ENCODE measurements around the gene ATP10B. TPM values are rescaled to one million over a fixed set of nuclear protein-coding genes. Genes with fewer than 3 reads are reported as not detected.

ATP10B gene
- total RNA-seq, 1 donor from 2014 or later = 2.4 TPM

DNA sequence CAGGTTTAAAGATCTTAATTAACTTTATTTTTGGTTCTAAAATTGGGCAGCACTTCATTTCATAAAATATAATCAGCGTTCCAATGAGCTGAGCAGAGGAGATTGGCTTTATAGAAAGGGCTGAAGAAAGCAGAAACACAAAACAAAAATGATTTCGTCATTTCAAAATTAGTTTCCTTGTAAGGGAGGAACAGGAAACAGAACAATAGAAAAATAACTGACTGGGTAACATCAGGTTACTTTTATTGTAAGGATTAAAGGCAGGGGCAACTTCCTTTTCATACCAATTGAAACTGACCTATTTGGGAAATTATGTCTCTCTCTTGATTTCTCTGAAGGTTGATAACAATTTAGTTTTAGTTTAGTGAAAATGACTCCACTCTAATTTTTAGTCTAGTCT lies 157.1 kb downstream of the ATP10B start:
- no peak for FAIRE-seq

DNA sequence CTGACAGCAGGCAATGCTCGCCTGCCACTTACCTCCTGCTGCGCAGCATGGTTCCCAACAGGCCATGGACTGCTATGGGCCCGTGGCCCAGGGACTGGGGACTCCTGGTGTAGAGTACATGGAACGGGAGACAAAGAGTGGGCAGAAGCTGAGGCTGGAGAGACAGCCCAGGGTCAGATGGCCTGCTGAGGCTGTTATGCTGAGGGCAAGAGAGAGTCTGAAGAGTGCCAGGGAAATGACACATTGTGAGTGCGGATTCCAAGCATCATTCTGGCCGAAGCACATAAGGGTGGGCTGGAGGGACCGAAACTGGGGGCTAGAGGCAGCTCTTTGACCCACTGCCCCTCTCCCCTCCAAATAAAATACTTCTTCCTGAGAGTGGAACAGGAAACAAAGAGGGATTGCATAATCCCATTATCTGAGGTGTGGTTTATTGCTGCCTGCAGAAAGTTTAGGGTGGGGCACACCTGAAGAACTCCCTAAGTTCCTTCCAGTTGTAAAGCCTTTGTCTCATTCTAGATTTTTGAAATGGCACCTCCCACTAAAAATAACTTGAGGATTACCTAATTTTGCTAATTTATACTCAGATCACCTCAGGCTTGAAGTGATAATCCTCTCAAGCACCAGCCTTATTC lies 158.1 kb downstream of the ATP10B start:
- no peak for FAIRE-seq

More for the DNA sequence above, 157.1 kb downstream of the ATP10B start:
- DNase-seq (ENCODE audit: low spot score in 2 of 2) = no peak

GRCh38 chr5:160692271-160692670 lies 159.7 kb downstream of the ATP10B start:
- no peak for DNase-seq (ENCODE audit: low spot score in 2 of 2)
- no peak for FAIRE-seq

More for the DNA sequence above, 158.1 kb downstream of the ATP10B start:
- DNase-seq (ENCODE audit: low spot score in 2 of 2) = no peak

DNA sequence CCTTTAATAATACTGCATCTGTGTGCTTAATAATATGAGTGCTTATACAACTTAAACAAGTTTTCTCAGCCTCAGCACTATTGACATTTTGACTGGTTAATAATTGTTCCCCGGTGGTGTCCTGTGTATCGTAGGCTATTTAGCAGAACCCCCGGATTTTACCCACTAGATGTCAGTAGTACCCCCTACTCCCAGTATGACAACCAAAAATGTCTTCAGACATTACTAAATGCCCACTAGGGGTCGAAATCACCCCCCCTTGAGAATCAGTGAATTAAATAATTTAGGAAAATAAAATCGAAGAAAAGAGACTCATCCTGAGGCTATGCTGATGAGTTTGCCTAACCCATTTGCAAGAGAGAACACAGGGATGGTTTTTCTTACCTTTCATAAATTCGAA lies 166.3 kb downstream of the ATP10B start:
- FAIRE-seq (no peak), DNase-seq (ENCODE audit: low spot score in 2 of 2) (no peak)

DNA sequence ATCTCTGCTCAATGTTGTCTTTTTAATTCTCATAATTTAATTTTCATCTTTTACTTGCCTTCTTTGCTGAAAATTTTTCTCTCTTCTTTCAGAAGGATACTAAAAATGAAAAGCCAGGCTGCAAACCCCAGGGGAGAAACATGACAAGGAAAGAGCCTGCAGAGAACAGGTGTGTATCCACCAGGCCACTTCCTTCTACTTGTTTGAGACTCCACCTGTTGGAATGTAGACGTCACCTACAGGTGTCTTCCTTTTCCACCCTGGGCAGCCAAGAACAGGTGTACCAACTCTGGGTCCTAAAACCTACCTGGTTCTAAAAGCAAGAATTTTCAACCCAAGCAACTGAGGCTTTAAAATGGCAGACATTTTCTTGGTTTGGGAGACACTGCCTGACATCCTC lies 166.8 kb downstream of the ATP10B start:
- FAIRE-seq = no peak

DNA sequence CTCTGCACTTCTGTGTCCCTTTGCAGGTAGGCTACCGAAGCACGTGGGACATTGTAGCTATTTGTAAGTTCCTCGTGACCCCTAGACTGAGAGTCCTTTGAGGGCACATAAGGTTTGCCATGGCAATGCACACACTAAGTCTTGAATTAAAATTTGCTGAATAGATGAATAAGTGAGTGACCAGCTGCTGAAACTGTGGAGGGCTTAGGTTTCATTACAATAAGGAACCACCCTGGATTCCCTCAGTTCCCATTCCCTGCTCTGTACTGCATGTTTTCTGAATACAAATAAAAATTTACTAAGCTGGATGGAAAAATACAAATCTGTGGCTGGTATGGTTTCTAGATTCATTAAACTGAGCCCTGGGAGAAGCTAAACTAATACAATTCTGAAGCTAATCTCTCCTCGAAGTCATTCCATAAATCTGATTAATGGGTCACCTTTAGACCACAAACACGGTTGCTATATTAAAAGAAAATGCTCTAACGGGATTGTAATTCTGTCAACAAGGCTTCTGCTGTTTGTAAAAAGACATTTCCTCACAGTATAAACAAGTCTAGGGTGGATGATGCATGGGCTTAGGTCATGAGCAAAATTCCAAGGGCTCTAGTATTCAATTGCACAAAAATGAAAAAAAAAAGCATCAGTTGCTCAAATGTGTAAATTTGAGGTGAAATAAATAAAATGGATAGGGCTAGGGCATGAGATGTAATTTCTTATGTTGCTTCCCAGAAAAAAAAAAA lies 172.3 kb downstream of the ATP10B start:
- no peak for FAIRE-seq
- DNase-seq (ENCODE audit: low spot score in 2 of 2) = no peak

More for the DNA sequence above, 166.8 kb downstream of the ATP10B start:
- DNase-seq (ENCODE audit: low spot score in 2 of 2) = no peak

GRCh38 chr5:160675988-160676387 lies 176.0 kb downstream of the ATP10B start:
- DNase-seq (ENCODE audit: low spot score in 2 of 2) (no peak), FAIRE-seq (no peak)

DNA sequence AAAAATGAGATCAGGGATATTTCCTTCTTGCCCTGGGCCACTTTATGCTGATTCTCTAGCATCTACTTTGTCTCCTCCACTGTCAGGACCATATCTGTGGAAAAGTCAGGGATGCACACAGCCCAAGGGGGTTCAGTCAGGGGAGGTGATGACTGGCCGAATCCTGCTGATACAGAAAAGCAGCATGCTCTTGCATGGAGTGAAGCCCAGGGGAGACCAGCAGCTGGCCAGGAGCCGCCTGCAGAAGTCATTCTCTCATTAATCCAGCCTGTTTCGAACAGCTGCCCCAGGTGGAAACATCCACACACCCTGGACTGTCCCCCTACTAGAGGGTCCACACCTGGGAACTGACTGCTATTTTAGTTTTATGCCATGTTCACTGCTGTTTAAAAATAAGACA lies 177.1 kb downstream of the ATP10B start:
- DNase-seq (ENCODE audit: low spot score in 2 of 2) (no peak), FAIRE-seq (no peak)

DNA sequence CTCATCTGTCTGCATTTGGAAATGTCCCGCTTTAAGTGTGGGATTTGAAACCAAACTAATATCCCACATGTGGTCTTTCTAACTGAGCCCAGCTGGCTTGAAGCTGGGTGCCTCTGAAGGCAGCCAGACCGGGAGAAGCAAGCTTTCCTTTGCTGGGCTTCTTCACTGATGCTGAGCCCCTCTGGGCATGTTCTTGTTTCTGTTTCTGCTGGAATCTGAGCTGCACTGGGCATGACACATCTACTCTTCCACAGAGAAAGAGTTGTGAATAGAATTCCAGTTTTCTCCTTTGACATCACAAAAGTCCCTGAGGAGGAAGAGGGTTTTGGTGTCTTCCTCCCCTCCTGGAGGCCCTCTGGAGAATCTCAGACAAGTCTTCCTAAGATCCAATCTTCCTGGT lies 179.5 kb downstream of the ATP10B start:
- DNase-seq (ENCODE audit: low spot score in 2 of 2) = no peak
- no peak for FAIRE-seq

GRCh38 chr5:160668356-160668755 lies 183.7 kb downstream of the ATP10B start:
- no peak for DNase-seq (ENCODE audit: low spot score in 2 of 2)

GRCh38 chr5:160667160-160667559 lies 184.9 kb downstream of the ATP10B start:
- DNase-seq (ENCODE audit: low spot score in 2 of 2) (no peak), FAIRE-seq (no peak)

More at GRCh38 chr5:160668356-160668755, 183.7 kb downstream of the ATP10B start:
- no peak for FAIRE-seq

DNA sequence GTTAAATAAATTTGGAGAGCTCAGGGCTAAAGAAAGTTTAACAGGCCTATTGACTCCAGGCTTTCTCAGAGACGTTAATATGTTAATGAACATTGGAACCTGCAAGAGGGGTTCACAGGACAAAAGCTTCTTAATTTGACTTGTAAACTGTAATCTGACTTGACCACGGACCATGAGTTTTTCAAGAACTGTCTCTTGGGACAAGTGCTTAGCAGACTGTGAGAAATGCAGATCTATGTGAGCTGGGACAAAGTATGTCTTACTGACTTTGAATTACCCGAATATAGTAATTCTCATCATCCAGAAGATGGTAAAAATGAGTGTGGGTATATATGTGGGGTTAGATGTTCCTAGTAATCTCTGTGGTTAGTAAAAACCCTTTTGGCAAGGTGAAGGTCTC lies 186.6 kb downstream of the ATP10B start:
- FAIRE-seq = no peak
- no peak for DNase-seq (ENCODE audit: low spot score in 2 of 2)

- FAIRE-seq = no peak
- no peak for DNase-seq (ENCODE audit: low spot score in 2 of 2)
These were observed 191.9 kb downstream of the ATP10B start for GRCh38 chr5:160660132-160660531.

- DNase-seq (ENCODE audit: low spot score in 2 of 2) (no peak), FAIRE-seq (no peak)
These were observed 194.2 kb downstream of the ATP10B start for GRCh38 chr5:160657622-160658458.

DNA sequence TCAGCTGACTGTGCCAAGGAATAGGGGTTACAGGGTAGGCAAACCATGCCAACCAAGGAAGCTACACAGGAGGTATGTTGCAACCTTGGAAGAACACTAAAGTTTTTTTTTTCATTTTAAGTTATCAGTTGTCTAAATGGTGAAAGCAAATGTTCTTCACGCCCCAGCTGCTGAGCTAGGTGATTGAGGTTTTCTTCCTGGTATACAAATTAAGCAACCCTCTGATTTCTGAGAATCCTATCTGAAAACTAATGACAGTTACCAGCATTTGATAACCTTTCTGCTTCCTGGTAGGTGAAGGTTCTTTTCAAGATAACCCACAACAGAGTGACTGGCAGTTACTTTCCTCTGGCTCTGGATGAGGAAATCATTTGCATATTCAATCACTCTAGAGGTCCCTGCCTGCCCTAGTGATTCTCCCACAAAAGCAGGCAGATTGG lies 194.9 kb downstream of the ATP10B start:
- DNase-seq (ENCODE audit: low spot score in 2 of 2) = no peak
- FAIRE-seq = no peak

- DNase-seq (ENCODE audit: low spot score in 2 of 2) = no peak
- no peak for FAIRE-seq
These were observed 196.3 kb downstream of the ATP10B start for GRCh38 chr5:160655717-160656116.

DNA sequence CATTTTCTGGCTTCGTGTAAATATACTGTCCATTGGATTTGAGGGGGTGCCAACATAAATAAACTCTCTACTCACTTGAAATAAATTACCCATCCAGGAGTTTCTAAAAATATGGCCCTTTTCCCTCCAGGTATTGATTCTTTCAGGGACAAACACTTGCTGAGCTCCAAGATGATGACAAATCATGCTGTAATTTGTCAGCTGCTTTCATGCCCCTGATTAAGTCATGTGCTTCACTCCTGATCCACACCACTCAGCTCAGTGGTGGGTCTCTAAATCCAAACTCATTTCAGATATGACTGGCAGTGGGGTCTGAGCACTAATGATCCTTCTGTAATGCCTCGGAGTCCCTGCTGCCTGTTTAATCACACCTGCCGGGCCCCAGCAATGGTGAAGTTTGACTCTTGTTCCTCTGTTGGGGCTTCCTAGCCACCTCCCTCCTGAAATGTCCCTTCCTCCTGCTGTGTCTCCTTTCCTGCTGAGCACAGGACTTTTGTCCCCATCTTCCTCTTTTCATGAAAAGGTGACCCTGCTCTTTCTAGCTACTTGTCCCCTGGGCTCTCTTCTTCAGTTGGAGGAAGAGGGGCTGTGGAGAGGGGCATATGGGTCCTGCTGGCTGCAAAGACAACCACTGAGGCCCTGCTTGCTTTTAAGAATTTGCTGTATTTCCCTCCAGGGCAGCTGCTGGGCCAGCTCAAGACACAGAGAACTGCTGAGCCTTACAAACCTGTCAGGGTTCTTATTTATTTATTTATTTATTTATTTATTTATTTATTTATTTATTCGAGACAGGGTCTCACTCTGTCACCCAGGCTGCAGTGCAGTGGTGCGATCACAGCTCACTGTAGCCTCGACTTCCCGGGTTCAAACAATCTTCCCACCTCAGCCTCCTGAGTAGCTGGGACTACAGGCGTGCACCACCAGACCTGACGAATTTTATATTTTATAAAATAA lies 200.0 kb downstream of the ATP10B start:
- FAIRE-seq = no peak
- no peak for DNase-seq (ENCODE audit: low spot score in 2 of 2)

- FAIRE-seq (no peak), DNase-seq (ENCODE audit: low spot score in 2 of 2) (no peak)
These were observed 202.7 kb downstream of the ATP10B start for GRCh38 chr5:160649304-160649703.

DNA sequence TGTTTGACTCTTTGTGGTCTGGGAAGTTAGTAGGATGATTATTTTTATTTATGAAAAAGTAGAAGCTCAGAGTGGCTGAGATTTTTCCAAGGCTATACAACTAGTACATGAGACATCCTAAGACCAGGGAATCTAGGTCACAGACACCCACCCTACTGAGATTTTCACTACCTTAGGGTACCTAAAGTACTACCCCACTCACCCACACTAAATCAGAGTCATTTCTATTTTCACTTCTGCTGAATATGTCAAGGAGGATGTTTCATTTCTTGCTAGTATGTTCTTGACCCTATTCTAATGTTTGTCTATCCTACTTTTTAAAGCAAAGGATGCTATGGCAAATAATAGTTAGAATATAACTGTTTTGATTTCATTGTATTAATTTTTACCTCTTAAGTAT lies 206.0 kb downstream of the ATP10B start:
- DNase-seq (ENCODE audit: low spot score in 2 of 2) (no peak), FAIRE-seq (no peak)

- no peak for FAIRE-seq
- DNase-seq (ENCODE audit: low spot score in 2 of 2) = no peak
These were observed 208.3 kb downstream of the ATP10B start for GRCh38 chr5:160643616-160644240.

Data from frontal cortex (tissue), 4 donors.